Measurements from ENCODE around the gene PSMA2.

PSMA2 gene

DNA sequence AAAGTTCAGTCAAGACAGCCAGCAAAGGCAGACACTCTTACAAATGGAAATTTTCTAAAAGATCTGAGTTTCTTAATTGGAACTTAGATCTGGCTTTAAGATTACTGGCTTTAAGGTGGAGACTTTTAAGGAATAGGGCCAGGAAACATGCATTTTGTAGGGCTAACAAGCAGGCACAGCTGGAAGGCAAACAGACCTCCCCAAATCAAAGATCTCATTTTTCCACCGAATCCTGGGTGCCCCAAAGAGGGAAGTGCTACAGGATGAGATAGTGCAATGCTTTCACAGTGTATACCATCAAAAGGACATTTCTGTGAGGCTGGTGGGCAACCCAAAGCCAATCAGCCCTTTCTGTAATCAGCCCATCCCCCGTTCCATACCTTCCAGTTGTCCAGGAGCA is 27.6 kb upstream of the PSMA2 start:
- TF ChIP-seq, protein P1, sequence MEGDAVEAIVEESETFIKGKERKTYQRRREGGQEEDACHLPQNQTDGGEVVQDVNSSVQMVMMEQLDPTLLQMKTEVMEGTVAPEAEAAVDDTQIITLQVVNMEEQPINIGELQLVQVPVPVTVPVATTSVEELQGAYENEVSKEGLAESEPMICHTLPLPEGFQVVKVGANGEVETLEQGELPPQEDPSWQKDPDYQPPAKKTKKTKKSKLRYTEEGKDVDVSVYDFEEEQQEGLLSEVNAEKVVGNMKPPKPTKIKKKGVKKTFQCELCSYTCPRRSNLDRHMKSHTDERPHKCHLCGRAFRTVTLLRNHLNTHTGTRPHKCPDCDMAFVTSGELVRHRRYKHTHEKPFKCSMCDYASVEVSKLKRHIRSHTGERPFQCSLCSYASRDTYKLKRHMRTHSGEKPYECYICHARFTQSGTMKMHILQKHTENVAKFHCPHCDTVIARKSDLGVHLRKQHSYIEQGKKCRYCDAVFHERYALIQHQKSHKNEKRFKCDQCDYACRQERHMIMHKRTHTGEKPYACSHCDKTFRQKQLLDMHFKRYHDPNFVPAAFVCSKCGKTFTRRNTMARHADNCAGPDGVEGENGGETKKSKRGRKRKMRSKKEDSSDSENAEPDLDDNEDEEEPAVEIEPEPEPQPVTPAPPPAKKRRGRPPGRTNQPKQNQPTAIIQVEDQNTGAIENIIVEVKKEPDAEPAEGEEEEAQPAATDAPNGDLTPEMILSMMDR (conservative IDR thresholded peaks at IDR 0.05; ENCODE audit: low read depth) = no peak
- no peak for DNase-seq (ENCODE audit: low spot score)
- POLR2A ChIA-PET (ENCODE audit: low non-redundant PET) = no interaction called here
- CTCF ChIA-PET = interaction anchor here (0.6 to 1.9 kb wide), 3 partner anchors 19 to 111 kb away, joined by 3 to 6 read pairs (median 3); no protein-coding TSS in a partner anchor
- H3K27ac ChIP-seq = no peak overlapping the region

- ChIA-PET CTCF (interaction anchor here (0.6 to 0.7 kb wide), 2 partner anchors 15 to 82 kb away, joined by 4 to 6 read pairs; no protein-coding TSS in a partner anchor), POLR2A (ENCODE audit: low non-redundant PET) (no interaction called here)
- no peak for DNase-seq (ENCODE audit: low spot score)
- H3K27ac ChIP-seq = no peak overlapping the region
- TF ChIP-seq, protein P1 (conservative IDR thresholded peaks at IDR 0.05; ENCODE audit: low read depth) = no peak
Measured at GRCh38 chr7:42956062-42956461, 24.1 kb upstream of the PSMA2 start.

- TF ChIP-seq, protein P1 (conservative IDR thresholded peaks at IDR 0.05; ENCODE audit: low read depth) = no peak
- ChIA-PET POLR2A (ENCODE audit: low non-redundant PET) (no interaction called here), CTCF (interaction anchor here (0.8 kb wide), 1 partner anchor 767 kb away, joined by 3 read pairs; no protein-coding TSS in a partner anchor)
- DNase-seq (ENCODE audit: low spot score) = no peak
- H3K27ac ChIP-seq = no peak overlapping the region
Measured at GRCh38 chr7:42953994-42954393, 22.0 kb upstream of the PSMA2 start.

GRCh38 chr7:42952328-42952727 is 20.4 kb upstream of the PSMA2 start:
- TF ChIP-seq, protein P1 (conservative IDR thresholded peaks at IDR 0.05; ENCODE audit: low read depth) = no peak
- H3K27ac ChIP-seq = no peak overlapping the region
- ChIA-PET POLR2A (ENCODE audit: low non-redundant PET) (no interaction called here), CTCF (no interaction called here)
- DNase-seq (ENCODE audit: low spot score) = no peak

DNA sequence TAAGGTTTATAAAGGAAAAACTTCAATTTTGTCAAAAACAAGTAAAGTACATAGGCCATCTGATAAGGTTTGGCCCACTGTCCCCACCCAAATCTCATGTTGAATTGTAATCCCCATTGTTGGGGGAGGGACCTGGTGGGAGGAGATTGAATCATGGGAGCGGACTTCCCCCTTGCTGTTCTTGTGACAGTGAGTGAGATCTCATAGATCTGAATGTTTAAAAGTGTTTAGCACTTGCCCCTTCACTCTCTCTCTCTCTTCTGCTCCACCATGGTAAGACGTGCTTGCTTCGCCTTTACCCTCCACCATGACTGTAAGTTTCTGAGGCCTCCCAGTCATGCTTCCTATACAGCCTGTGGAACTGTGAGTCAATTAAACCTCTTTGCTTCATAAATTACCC is 18.4 kb upstream of the PSMA2 start:
- DNase-seq (ENCODE audit: low spot score) = no peak
- ChIA-PET POLR2A (ENCODE audit: low non-redundant PET) (no interaction called here), CTCF (interaction anchor here (0.6 kb wide), 1 partner anchor 158 kb away, joined by 3 read pairs; no protein-coding TSS in a partner anchor)
- TF ChIP-seq, protein P1 (conservative IDR thresholded peaks at IDR 0.05; ENCODE audit: low read depth) = no peak
- no peak overlapping the region for H3K27ac ChIP-seq

DNA sequence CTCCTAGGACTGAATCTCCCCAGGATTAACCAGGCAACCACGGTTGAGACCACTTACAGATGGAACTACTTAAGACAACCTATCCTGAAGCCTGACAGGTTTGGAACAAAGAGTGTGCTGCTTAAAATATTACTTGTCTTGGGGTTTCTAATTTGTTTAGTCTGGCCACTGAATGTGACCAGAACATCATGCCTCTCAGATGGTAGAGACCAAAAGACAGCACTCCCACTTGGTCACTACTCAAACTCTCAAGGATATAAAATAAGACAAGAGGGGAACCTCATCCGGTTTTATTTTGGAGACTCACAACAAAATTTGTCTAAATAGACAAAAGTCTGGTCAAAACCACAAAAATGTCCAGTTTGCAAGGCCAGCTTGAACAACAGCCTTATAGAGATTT is 15.5 kb upstream of the PSMA2 start:
- POLR2A ChIA-PET (ENCODE audit: low non-redundant PET) = no interaction called here
- CTCF ChIA-PET = interaction anchor here (0.5 kb wide), 1 partner anchor 483 kb away, joined by 3 read pairs; no protein-coding TSS in a partner anchor
- TF ChIP-seq, protein P1 (conservative IDR thresholded peaks at IDR 0.05; ENCODE audit: low read depth) = no peak
- no peak for DNase-seq (ENCODE audit: low spot score)
- no peak overlapping the region for H3K27ac ChIP-seq
